ENCODE results near the gene AHSG. TPM values are rescaled to one million over a fixed set of nuclear protein-coding genes. Genes with fewer than 3 reads are reported as not detected.

The AHSG gene
- total RNA-seq, 1 experiment from 2014 or later: not detected

DNA sequence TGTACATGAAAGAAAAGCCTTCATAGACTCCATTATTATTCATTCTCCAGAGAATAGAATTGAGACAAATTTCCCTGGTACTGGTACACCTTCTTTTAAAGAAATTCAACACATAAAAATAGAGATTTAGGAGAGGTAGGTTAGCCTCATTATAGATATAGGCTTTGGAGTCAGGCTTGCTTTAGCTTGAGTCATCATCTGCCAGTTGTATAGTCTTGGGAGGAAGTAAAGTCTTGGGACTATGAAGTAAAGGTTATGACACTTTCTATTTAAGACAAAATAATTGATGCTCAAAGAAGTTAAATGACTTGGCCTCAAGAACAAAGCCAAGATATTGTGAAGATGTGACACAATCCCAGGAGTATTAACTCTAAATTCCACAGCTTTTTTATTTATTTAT is 57.3 kb downstream of the AHSG start:
- H3K4me1 ChIP-seq (ENCODE audit: insufficient read depth, low read length): peaks cover 12% of the 10 kb centered on the region
- H2AFZ ChIP-seq (ENCODE audit: low read length): no peak overlapping the region
- H3K4me3 ChIP-seq (ENCODE audit: low read length): no peak overlapping the region
- no peaks in the 10 kb centered on the region for H3K9me3 ChIP-seq (ENCODE audit: low read length)
- no peaks in the 10 kb centered on the region for H4K20me1 ChIP-seq (ENCODE audit: low read length)
- H3K79me2 ChIP-seq (ENCODE audit: low read length): no peaks in the 10 kb centered on the region
- peaks cover 9% of the 10 kb centered on the region; the same call in 1 of the 2 replicates for H3K27me3 ChIP-seq (ENCODE audit: low read length)
- H3K9ac ChIP-seq (ENCODE audit: low read length): no peak overlapping the region
- ATAC-seq (no peak), DNase-seq (peak; percentile 13)
- no peaks in the 10 kb centered on the region for H3K9me2 ChIP-seq (replicated peaks; ENCODE audit: low read length)
- H3K4me2 ChIP-seq (ENCODE audit: low read length): no peak overlapping the region
- TF ChIP-seq EZH2 (IDR thresholded peaks at IDR 0.05; ENCODE audit: low read length, unreplicated experiment) (no peak), EZH2phosphoT487 (IDR thresholded peaks at IDR 0.05; ENCODE audit: borderline replicate concordance, low read length) (no peak), CTCF (conservative IDR thresholded peaks at IDR 0.05; ENCODE audit: low read depth, low read length) (no peak)
- H3K27ac ChIP-seq (ENCODE audit: low read length): 0 out of 2 replicates have a peak overlapping the region, but pooled peaks have one; percentile 3
- POLR2A ChIA-PET (ENCODE audit: unreplicated experiment): no interaction called here
- intact Hi-C loops (cut with micrococcal nuclease): no loop called here
- BruUV-seq (replicated peaks): no TSS peak
- CTCF ChIA-PET: no interaction called here
- H3K36me3 ChIP-seq (ENCODE audit: low read depth, low read length): no peaks in the 10 kb centered on the region
- H3F3A ChIP-seq (ENCODE audit: low read length, unreplicated experiment): no peaks in the 10 kb centered on the region

Other genes starting within 250 kb of the AHSG start
- gene CRYGS, start 68.7 kb upstream of the AHSG start, total RNA-seq (2014; rRNA removed): 3.4 and 4.4 TPM in 2 replicates
- gene TBCCD1, start 45.7 kb upstream of the AHSG start, total RNA-seq (2014; rRNA removed): 16.6 and 17.0 TPM in 2 replicates
- gene DNAJB11, start 42.3 kb upstream of the AHSG start, total RNA-seq (2014; rRNA removed): 117 and 120 TPM in 2 replicates
- not detected in 2 replicates for gene FETUB, start 27.3 kb downstream of the AHSG start, total RNA-seq (2014; rRNA removed)
- not detected in 2 replicates for gene HRG, start 53.0 kb downstream of the AHSG start, total RNA-seq (2014; rRNA removed)
- gene KNG1, start 104.3 kb downstream of the AHSG start, total RNA-seq (2014; rRNA removed): not detected in 2 replicates
- 204 and 233 TPM in 2 replicates for gene EIF4A2, start 170.5 kb downstream of the AHSG start, total RNA-seq (2014; rRNA removed)
- 54.0 and 73.0 TPM in 2 replicates for gene RFC4, start 193.4 kb downstream of the AHSG start, total RNA-seq (2014; rRNA removed)
- not detected in 2 replicates for gene ADIPOQ, start 229.7 kb downstream of the AHSG start, total RNA-seq (2014; rRNA removed)